Endothelial cell of umbilical vein (primary cell): ENCODE results near the gene GIGYF2. TPM values are rescaled to one million over a fixed set of nuclear protein-coding genes. Genes with fewer than 3 reads are reported as not detected.

ENCODE experiments used
- BruUV-seq: library from RNA; stranded (reverse); fragments of 400-500 nt; replicated peaks from 2 replicates; lab custom pipeline; 2021; lab: Mats Ljungman, UMichigan
- CTCF ChIA-PET: fragments of 300-600, 350-600 bp; sonication (Branson Sonifier 250); formaldehyde crosslinking; loops from one replicate; lab custom pipeline; 2021; ENCODE audit warnings: antibody characterized with exemption, inconsistent platforms; lab: Charles Lee
- POLR2A ChIA-PET: fragments of 300-600, 350-600 bp; sonication (Branson Sonifier 250); formaldehyde crosslinking; loops from one replicate; lab custom pipeline; 2021; ENCODE audit warnings: antibody characterized with exemption, inconsistent platforms; lab: Charles Lee
- DNase-seq: peaks from one replicate; pipeline ENCODE4 v3.0.0-alpha.2; 2011; ENCODE audit warnings: low read depth, low spot score
- FAIRE-seq: peaks from 2 replicates; lab custom pipeline; 2011; peaks lifted over from hg19 to GRCh38; lab: Jason Lieb, UNC
- H2AFZ ChIP-seq: 2 replicates; pipeline ENCODE4 v1.6.0; 2012; ENCODE audit warnings: low read depth, low read length, control low read depth, inconsistent platforms
- H3K27ac ChIP-seq: 2 replicates; pipeline ENCODE4 v1.5.1; 2011; ENCODE audit warnings: low read depth, mild to moderate bottlenecking, control low read depth, low read length, moderate library complexity; ENCODE audit not compliant: insufficient read depth
- H3K27me3 ChIP-seq, 2 experiments: 2 replicates each; pipeline versions ENCODE4 v1.6.0 to v1.6.1; 2011; ENCODE audit warnings: low read length in 2 of 2, mixed read lengths in 1 of 2; ENCODE audit not compliant: control insufficient read depth in 2 of 2, insufficient read depth in 2 of 2
- H3K36me3 ChIP-seq, 2 experiments: 2 replicates in 1 of 2; 3 replicates in 1 of 2; pipeline ENCODE4 v1.5.1; 2011; ENCODE audit warnings: low read length in 2 of 2, mild to moderate bottlenecking in 1 of 2, moderate library complexity in 1 of 2; ENCODE audit not compliant: control insufficient read depth in 2 of 2, insufficient read depth in 2 of 2; ENCODE audit errors: extremely low read depth in 1 of 2
- H3K4me1 ChIP-seq: 3 replicates; pipeline ENCODE4 v1.5.1; 2011; ENCODE audit warnings: mild to moderate bottlenecking, low read length; ENCODE audit not compliant: control insufficient read depth, insufficient read depth; ENCODE audit errors: extremely low read depth
- H3K4me2 ChIP-seq: 2 replicates; pipeline ENCODE4 v1.6.1; 2011; ENCODE audit warnings: low read length, control low read depth, mixed read lengths; ENCODE audit not compliant: insufficient read depth
- H3K4me3 ChIP-seq, 3 experiments: fragments of 200-600 bp in 1 of 3; sonication (generic), shearing (Covaris generic) in 1 of 3; replicated peaks in 1 of 3; 2 replicates each; pipeline ENCODE4 v1.5.1; 2011 to 2016; ENCODE audit warnings: control low read depth in 3 of 3, low read length in 3 of 3, mild to moderate bottlenecking in 2 of 3, inconsistent platforms in 1 of 3, low read depth in 1 of 3, moderate library complexity in 1 of 3; ENCODE audit not compliant: insufficient read depth in 1 of 3
- H3K79me2 ChIP-seq: 2 replicates; pipeline ENCODE4 v1.6.0; 2012; ENCODE audit warnings: low read length, inconsistent platforms; ENCODE audit not compliant: control insufficient read depth, insufficient read depth
- H3K9ac ChIP-seq: replicated peaks from 2 replicates; pipeline ENCODE3; 2011; ENCODE audit warnings: low read length, control low read depth; ENCODE audit not compliant: insufficient read depth; ENCODE audit errors: extremely low read depth
- H3K9me1 ChIP-seq: replicated peaks from 3 replicates; pipeline ENCODE4 v1.6.0; 2011; ENCODE audit warnings: mild to moderate bottlenecking, low read length; ENCODE audit not compliant: control insufficient read depth, insufficient read depth; ENCODE audit errors: extremely low read depth
- H3K9me3 ChIP-seq: replicated peaks from 2 replicates; pipeline ENCODE4 v1.5.1; 2012; ENCODE audit warnings: low read length, inconsistent platforms; ENCODE audit not compliant: control insufficient read depth, insufficient read depth
- H4K20me1 ChIP-seq: replicated peaks from 2 replicates; pipeline ENCODE3; 2011; ENCODE audit warnings: mild to moderate bottlenecking, low read length; ENCODE audit not compliant: control insufficient read depth, insufficient read depth; ENCODE audit errors: extremely low read depth
- CTCF ChIP-seq, 2 donors: IDR thresholded peaks; 1 replicate in 1 of 2; 2 replicates in 1 of 2; pipeline ENCODE4 v1.5.1; 2011; ENCODE audit warnings: low read length in 2 of 2, mild to moderate bottlenecking in 2 of 2, moderate library complexity in 2 of 2, control low read depth in 1 of 2, inconsistent platforms in 1 of 2, low read depth in 1 of 2; ENCODE audit not compliant: insufficient read depth in 1 of 2; ENCODE audit errors: extremely low read depth in 1 of 2
- EZH2 ChIP-seq: IDR thresholded peaks from 2 replicates; pipeline ENCODE4 v1.6.1; 2012; ENCODE audit warnings: borderline replicate concordance, low read depth, mild to moderate bottlenecking, moderate library complexity, low read length, inconsistent platforms; ENCODE audit not compliant: severe bottlenecking
- FOS ChIP-seq: IDR thresholded peaks from 2 replicates; pipeline ENCODE4 v1.6.1; 2011; ENCODE audit warnings: mild to moderate bottlenecking, low read length, moderate library complexity, borderline replicate concordance; ENCODE audit not compliant: insufficient read depth
- GATA2 ChIP-seq: IDR thresholded peaks from 2 replicates; pipeline ENCODE4 v1.7.0; 2011; ENCODE audit warnings: low read depth, mild to moderate bottlenecking, moderate library complexity, mixed read lengths, low read length; ENCODE audit not compliant: insufficient read length, insufficient read depth
- JUN ChIP-seq: IDR thresholded peaks from 2 replicates; pipeline ENCODE4 v1.6.1; 2011; ENCODE audit warnings: borderline replicate concordance, low read depth; ENCODE audit not compliant: insufficient read length, insufficient read depth
- MAX ChIP-seq: IDR thresholded peaks from 2 replicates; pipeline ENCODE4 v1.6.1; 2011; ENCODE audit not compliant: insufficient read depth, insufficient read length
- MYC ChIP-seq: IDR thresholded peaks from one replicate; pipeline ENCODE4 v1.6.1; 2011; ENCODE audit warnings: mild to moderate bottlenecking, low read depth, low read length
- POLR2A ChIP-seq: IDR thresholded peaks from 2 replicates; pipeline ENCODE4 v1.6.1; 2012; ENCODE audit warnings: low read depth, mild to moderate bottlenecking, control low read depth, low read length
- POLR2AphosphoS5 ChIP-seq: IDR thresholded peaks from 2 replicates; pipeline ENCODE4 v1.6.1; 2012; ENCODE audit warnings: low read depth, mild to moderate bottlenecking, control low read depth, low read length, moderate library complexity; ENCODE audit not compliant: insufficient read depth
- dilution Hi-C: fragments of 300-500 bp; cut with MboI; formaldehyde crosslinking; loops from one replicate; pipeline ENCODE4 v1.15.0; 2019; ENCODE audit warnings: low sequenced_read_pairs; ENCODE audit not compliant: extremely low pct_ligation_motif_present
- intact Hi-C: fragments of 100-400 bp; cut with micrococcal nuclease; formaldehyde crosslinking; loops from one replicate; pipeline ENCODE4 v1.10.0; 2022
- polyA plus RNA-seq, 4 experiments: library from polyadenylated mRNA; depleted of rRNA in 3 of 4; stranded (reverse) in 3 of 4; unstranded in 1 of 4; fragments of >200 nt; gene quantifications; 2 replicates each; pipeline versions ENCODE4 v1.2.1 to v1.2.3, GENCODE V29; 2011 to 2012; ENCODE audit warnings: missing spikeins in 1 of 4
- total RNA-seq: library from RNA; stranded (reverse); gene quantifications from 2 replicates; pipeline ENCODE4 v1.2.3, GENCODE V29; 2021

Gene GIGYF2
- total and polyA plus RNA-seq, 2 donors (not counting 3 experiments of a cell fraction or from before 2014, with no cell fraction given) = 22.9 to 56.4 TPM

DNA sequence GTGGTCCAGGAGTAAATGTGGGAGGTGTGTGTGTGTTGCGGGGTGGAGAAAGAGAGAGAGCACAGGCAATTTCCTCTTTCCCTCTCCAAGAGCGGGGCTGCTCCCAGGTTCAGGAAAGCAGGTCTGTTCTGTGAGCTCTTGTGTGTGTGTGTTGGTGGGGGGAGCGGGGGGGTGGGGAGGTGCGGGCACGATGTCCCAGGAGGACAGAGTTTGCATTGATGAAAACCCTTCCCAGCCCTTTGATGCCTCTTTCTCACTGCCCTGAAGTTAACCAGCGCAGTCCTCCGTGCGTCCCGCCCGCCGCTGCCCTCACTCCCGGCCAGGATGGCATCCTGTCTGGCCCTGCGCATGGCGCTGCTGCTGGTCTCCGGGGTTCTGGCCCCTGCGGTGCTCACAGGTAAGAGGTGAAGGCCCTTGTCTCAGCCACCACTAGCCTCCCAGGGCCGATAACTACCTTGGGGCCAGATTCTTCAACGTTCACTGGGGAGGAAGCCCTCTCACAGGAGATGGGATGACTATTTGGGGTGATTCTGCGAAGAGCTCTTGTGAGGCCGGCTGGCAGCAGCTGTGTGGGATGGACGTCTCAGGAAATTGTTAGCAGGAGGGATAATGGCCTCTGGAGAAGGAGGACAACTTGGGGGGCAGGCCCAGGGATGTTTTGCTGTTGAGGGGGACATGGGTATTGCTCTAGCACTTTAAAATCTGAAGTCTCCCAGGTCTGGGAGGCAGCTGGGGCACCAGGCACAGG is 173.1 kb downstream of the GIGYF2 start, which contains the start of gene SNORC:
Gene SNORC, plus strand, starts transcription at position 247 of the 748 bp plus-strand sequence. Its CDS starts 78 bp downstream, at position 325.
- Histone ChIP-seq H4K20me1 (no peaks in the 10 kb centered on the region), H3K9me3 (no peaks in the 10 kb centered on the region), H3K27me3 (no peaks in the 10 kb centered on the region), H3K36me3 (no peaks in the 10 kb centered on the region), H3K9me1 (no peaks in the 10 kb centered on the region), H3K79me2 (no peaks in the 10 kb centered on the region), H2AFZ (no peak within 1 kb of the TSS), H3K4me2 (no peak within 1 kb of the TSS), H3K9ac (no peak within 1 kb of the TSS), H3K27ac (no peak within 1 kb of the TSS), H3K4me3 (no peak within 1 kb of the TSS), H3K4me1 (no peaks in the 10 kb centered on the region)
- no TSS peak for BruUV-seq
- ChIA-PET POLR2A (no interaction called here), CTCF (interaction anchor here (2.1 kb wide), 1 partner anchor 184 kb away, joined by 6 read pairs; no protein-coding TSS in a partner anchor)
- no peak for DNase-seq
- TF ChIP-seq CTCF (IDR thresholded peaks at IDR 0.05; ENCODE audit: extremely low read depth in 1 of 2, insufficient read depth in 1 of 2, low read depth in 1 of 2, low read length in 2 of 2) = no peak
- no peak for TF ChIP-seq MAX
- no peak for TF ChIP-seq POLR2A
- TF ChIP-seq GATA2 = no peak
- no peak for TF ChIP-seq FOS
- TF ChIP-seq EZH2 = no peak
- TF ChIP-seq JUN = no peak
- TF ChIP-seq MYC = no peak
- no peak for TF ChIP-seq POLR2AphosphoS5
- dilution Hi-C loops (no loop called here), intact Hi-C loops (no loop called here)
- no peak for FAIRE-seq
